ENCODE data around the gene APBA2.
A peak's percentile ranks its signal among the peaks of the same experiment; 100 is the strongest.
"Not testable (repeated sequence)": the region's sequence is repeated elsewhere in the genome, so short reads cannot be mapped to it uniquely, and the experiment has no call there.

APBA2 gene

DNA sequence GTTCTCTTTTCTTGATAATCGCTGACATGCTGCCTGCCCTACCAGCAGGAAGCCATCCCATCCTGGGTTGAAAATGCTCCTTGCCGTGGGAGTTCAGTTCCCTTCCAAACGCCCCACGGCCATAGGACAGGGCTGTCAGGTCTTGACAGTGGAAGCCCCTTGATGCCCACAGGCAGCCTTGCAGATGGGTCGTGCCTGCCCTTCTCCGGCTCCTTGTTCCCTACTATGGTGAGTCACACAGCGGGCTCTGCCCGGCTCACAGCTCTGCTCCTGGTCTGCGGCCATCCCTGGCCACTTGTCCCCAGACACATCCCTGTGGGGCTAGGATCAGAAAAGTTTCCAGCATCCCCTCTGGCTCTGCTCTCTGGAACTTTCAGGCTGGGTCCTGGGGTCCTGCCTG, 6.2 kb upstream of the APBA2 start:
- no peak for DNase-seq

GRCh38 chr15:28880680-28881079, 5.1 kb upstream of the APBA2 start:
- no peak for DNase-seq

- DNase-seq = no peak
Observed at GRCh38 chr15:28881170-28881569, 4.6 kb upstream of the APBA2 start.

DNA sequence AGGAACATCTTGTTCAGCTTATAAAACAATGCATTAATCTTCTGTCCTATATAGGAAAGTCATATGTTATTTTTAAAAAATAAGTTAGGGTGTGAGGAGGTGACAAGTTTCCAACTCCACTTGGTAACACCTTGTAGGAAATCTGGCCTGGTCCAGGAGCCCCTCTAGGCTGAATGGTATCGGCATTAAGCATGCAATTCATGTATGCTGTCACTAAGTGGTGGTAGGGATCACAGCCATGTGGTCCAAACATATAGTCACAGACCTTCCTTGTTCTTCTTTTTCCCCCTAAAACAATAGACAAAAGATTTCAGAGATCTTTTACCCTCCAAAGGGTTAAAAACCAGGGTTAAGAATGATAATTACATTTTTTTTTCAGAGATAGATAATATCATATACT, 4.2 kb upstream of the APBA2 start:
- DNase-seq = no peak

GRCh38 chr15:28884151-28884940, 1.4 kb upstream of the APBA2 start:
- DNase-seq = no peak

DNA sequence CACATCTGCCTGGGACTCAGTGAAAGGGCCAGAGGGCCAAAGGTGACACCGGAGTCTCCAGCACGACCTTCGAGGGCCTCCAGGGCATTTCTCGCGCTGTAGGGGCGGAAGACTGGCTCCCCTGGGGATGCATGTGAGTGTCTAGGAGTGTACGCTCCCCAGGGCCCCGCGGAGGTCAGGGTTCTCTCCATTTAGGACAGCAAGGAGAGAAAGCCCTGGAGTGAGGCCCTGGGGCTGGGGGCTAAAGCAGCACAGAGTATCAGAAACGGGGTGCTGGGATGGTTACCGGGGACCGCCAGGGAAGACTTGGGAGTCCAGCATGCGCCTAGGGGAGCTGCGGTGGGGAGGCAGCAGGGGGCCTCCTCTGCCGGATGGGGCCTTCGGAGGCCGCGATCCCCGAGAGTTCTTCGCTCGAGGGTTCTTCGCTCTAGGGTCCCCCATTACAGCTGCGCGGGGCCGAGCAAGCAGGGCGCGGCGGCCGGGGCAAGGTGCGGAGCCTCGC, 595 bp upstream of the APBA2 start:
- DNase-seq = no peak

DNA sequence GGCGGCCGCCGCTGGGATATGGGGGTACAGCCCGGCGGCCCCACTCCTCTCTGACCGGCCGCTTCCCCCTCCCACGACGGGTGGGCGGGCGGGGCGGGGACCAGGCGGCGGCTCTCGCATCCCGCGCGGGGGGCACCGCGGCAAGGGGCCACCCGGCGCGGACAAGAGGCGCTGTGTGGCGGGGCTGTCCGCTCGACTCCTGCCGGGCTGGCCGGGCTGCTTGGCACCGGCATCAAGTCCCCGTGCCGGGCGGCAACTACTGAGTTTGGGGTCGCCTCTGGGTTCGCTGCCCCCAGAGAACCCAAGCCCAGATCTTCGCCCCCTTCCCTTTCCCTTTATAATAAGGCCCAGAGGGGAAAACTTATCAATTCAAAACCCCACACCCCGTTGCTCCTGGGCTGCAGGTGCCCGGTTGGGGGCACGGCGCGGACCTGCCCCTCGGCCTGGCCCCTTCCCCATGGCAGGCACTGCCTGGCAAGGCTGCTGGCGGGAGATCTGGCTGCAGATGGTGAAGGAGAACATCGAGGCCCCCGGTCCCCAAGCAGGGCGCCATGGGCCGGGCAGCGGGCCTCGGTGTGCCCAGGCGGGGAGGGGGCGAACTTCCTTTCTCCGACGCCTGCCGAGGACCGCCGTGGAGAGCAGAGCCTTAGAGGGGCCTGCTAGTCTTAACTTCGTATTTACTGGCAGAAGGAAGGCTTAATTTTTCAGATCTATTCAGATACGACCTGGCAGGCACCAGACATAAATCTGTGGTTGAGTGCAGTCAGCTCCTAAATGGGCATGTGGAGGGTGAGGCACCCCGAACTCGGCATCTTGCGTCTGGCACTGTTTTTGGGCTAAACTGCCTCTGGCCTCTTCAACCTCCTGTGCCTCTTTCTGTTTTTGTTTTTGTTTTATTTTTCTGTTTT, 911 bp downstream of the APBA2 start:
- no peak for DNase-seq

DNA sequence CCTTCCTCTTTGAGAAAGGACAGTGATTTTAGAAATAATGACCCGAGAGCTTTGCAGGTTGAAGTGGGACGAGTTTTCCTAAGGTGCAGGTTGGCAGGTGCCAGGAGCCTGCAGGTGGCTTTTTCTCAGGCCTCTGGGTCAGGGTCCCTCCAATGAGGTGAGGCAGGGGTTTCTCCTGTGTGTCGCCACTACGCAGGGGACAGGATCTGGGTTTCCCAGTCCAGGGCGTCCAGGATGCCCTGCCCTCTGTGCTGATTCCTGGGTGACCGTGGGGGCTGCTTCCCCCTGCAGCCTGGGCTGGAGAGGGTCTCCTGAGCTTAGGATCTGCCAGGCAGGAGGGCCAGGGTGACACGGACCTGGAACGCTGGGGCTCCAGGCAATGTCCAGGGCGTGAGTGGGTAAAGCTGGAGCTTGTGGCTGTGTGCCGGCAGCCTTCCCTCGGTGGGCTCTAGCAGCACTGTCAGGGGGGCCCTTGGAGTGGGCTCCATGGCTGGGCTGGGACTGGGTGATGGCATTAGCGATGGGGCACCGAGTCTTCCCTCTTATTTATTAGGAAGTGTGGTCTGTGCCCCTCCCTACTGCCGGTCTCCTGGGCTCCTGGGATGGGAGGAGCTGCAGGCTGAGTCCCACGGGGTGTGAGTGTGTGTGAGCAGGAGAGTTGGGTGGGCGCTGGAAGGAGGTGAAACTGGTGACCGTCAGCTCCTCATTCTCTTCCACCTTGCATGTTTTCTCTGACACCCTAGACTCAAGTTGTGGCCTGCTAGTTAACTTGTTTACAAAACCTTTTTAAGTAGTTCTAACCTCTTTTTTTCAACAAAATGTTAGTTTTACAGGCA, 1.8 kb downstream of the APBA2 start:
- no peak for DNase-seq

DNA sequence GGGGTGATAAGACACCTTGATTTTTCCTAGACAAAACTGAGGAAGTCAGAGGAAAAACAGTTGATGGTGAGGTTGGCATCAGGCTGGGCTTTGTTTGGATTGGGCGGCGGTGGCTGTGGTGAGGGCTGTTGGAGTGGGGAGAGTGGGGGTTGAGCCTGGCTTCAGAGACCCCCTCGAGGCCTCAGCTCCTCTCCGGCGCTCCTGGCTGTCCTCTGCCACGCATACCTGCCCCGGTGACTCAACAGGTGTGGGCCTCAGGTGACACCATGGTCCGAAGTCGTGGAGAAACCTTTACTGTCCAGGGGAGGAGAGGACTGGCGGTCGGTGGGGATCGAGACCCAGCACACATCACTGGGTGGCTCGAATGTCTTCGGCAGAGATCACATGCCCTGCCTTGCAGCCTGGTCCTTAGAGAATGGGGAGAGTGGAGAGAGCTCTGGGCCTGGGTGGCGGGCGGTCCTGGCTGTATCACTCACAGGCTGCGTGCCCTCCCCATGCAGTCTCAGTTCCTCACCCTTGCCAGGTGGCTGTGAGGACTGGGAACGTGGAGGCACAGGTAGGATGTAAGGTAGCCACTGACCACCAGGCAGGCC, 2.6 kb downstream of the APBA2 start:
- no peak for DNase-seq

DNA sequence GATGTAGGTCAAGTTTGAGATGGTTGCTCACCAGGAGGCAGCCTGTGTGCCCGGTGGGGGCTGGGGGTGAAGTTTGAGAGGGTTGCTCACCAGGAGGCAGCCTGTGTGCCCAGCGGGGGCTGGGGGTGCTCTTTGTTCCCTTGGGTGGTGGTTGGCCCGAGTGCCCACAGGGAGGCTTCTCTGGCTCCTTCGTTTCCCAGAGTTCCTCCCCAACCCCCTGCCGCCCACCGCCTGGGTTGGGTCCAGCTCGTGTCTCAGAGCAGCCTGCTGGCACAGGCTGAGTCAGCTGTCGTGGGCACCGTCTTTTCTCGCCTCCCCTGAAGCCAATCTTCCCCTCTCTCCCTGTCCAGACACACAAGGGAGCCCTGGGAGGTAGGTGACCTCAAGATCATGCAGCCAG, 3.1 kb downstream of the APBA2 start:
- no peak for DNase-seq

- no peak for DNase-seq
Observed at GRCh38 chr15:28889346-28889745, 3.6 kb downstream of the APBA2 start.

DNA sequence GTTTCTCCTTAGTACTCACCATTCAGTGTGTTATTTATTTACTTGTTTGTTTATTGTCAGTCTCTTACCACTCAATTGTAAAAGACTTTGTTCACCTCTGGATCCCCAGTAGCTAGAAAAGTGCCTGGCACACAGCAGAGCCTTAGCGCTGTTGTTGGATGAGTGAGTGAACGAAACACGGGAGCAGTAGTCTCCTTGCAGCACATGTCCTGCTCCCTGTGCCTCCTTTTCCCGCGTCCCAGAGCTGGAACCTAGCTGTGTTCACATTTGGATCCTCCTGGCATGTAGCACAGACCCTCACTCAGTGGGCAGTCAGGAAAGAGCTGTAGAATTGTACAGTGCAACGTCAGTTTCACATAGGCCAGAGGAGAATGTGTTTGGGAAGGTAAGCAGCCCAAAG, 4.1 kb downstream of the APBA2 start:
- DNase-seq = not testable (repeated sequence)

- not testable (repeated sequence) for DNase-seq
Observed at GRCh38 chr15:28890291-28890690, 4.5 kb downstream of the APBA2 start.

- no peak for DNase-seq
Observed at GRCh38 chr15:28890711-28891495, 5.1 kb downstream of the APBA2 start.

- DNase-seq = no peak
Observed at GRCh38 chr15:28891588-28891987, 5.8 kb downstream of the APBA2 start.

DNA sequence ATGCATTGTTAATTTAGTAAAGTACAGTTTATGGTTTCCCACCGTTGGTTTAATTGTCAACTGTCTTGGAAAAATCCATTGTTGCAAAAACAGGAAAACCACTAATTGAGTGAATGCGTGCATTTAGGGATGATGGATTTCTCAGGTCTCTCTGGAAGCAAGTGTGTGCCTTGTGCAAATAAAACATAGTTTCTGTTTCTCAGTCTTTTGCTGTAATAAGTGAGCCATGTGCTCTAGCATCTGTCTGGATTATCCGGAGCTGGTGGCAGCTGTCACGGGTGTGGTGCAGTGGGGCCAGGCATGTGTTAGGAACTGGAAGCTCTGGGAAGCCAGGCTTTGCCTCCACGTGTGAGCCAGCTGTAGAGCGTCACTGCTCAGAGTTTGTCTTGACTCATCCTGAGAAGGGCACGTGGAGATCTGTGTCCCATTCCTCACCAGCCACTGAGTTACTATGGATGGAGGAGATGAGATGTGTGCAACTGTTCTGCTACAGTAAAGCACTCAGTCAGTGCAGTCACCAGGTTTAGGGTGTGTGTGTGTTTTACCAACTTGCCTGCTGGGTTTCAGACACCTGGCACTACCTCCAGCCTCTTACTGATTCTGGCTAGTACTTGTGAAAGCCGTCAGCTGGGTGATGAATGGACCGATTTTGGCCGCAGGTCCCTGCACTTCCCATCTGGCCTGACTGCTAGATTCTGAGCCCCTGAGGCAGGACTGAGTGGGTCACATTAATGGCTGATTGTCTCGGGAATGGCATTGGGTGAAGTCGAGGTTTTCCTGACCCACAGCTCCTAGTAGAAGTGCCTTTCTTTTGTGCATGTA, 7.2 kb downstream of the APBA2 start:
- DNase-seq = no peak

DNA sequence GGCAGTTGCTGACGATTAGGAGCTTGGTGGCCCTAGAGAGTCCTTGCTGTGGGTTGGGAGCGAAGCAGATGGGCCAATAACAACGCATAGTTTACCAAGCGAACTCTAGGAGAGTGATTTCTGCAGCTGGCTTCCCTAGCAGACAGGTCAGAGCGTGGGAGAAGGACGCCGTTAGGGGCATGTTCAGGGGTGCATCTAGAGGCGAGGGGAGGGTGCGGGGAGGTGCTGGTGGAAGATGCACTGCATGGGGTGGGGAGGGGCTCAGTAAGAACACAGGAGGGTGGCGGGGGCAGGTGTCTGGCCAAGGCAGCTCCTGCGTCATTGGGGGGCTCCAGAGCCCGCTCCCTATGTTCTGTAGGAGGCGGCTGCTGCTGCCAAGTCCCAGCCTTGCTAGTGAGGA, 8.9 kb downstream of the APBA2 start:
- DNase-seq = no peak

DNA sequence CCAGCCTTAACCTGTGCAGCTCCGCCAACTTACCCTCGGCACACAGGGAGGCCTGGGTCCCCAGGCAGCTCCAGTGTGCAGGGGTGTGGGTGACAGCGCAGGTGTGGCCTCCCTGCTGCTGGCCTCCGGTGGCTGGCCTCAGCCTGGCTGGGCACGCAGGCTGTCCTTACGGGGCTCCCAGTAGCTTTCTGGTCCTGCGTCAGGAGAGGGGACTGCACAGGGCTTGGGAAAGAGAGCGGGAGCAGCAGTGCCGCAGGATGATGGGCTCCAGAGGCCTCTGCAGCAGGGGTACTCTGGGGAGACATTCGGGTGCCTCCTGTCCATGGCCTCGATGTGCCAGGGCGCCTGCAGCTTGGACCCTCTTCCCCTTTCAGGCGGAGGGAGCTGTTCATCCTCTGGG, 9.4 kb downstream of the APBA2 start:
- DNase-seq = no peak

DNA sequence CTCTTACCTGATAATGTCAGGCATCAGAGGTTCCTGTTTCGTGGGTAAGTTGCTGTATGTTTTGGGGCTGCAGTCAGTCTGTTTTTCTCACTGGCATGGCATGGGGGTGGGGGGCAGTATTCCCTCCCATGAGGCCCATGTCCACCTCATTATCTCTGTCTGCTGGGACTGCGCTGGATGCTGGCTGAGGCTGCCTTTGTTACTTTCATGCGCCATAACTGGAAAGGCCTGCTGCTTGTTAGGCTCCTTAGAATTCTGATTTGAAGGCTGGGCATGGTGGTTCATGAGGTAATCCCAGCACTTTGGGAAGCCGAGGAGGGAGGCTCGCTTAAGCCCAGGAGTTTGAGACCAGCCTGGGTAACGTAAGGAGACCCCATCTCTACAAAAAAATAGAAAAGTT, 9.8 kb downstream of the APBA2 start:
- no peak for DNase-seq

DNA sequence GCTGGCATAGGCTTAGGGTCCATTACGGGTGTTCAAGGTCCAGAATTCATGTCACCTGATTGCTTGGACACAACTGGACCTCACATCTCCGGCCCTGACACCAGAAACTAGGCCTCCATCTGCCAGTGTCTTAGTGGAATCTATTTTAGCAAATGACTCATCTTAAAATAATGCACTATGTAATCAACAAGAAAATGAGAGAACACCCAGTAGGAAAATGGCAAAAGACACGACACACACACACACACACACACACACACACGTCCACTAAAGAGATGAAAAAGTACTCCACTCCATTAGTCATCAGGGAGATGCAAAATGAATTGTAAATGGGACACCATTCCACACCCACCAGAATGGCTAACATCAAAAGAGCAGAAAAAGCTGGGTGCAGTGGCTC, 11.2 kb downstream of the APBA2 start:
- DNase-seq = peak; percentile 60

All from NCI-H226 (cell line).